ENCODE data around the gene MYO3B.

Gene MYO3B

GRCh38 chr2:170381678-170382077, 203.7 kb downstream of the MYO3B start:
- no peaks in the 10 kb centered on the region for H3K36me3 ChIP-seq (ENCODE audit: control insufficient read depth, low read length)
- H3K27ac ChIP-seq (ENCODE audit: low read depth, low read length): no peak overlapping the region
- H4K20me1 ChIP-seq (ENCODE audit: control insufficient read depth, insufficient read depth, low read depth, low read length): no peaks in the 10 kb centered on the region
- no peaks in the 10 kb centered on the region for H3K9me3 ChIP-seq (ENCODE audit: control insufficient read depth, insufficient read depth, low read length)
- no peak overlapping the region for H3K4me2 ChIP-seq (ENCODE audit: low read length)
- peaks cover 4% of the 10 kb centered on the region; the same call in 1 of the 2 replicates for H3K27me3 ChIP-seq (ENCODE audit: control insufficient read depth, low read length)
- no peak for TF ChIP-seq EZH2phosphoT487 (IDR thresholded peaks at IDR 0.05; ENCODE audit: borderline replicate concordance, low read length)
- TF ChIP-seq CTCF (IDR thresholded peaks at IDR 0.05; ENCODE audit: low read depth, low read length, poor library complexity, severe bottlenecking): no peak
- H3K79me2 ChIP-seq (ENCODE audit: control insufficient read depth, low read length): no peaks in the 10 kb centered on the region
- no peaks in the 10 kb centered on the region for H3K4me1 ChIP-seq (ENCODE audit: control insufficient read depth, low read length)
- H3K9me2 ChIP-seq (replicated peaks; ENCODE audit: control insufficient read depth, low read length): no peaks in the 10 kb centered on the region
- no peaks in the 10 kb centered on the region for H3F3A ChIP-seq (ENCODE audit: control insufficient read depth, insufficient read depth)
- H3K4me3 ChIP-seq (ENCODE audit: low read length): no peak overlapping the region

- no peaks in the 10 kb centered on the region for H3K79me2 ChIP-seq (ENCODE audit: control insufficient read depth, low read length)
- H3F3A ChIP-seq (ENCODE audit: control insufficient read depth, insufficient read depth): no peaks in the 10 kb centered on the region
- TF ChIP-seq EZH2phosphoT487 (IDR thresholded peaks at IDR 0.05; ENCODE audit: borderline replicate concordance, low read length) (no peak), CTCF (IDR thresholded peaks at IDR 0.05; ENCODE audit: low read depth, low read length, poor library complexity, severe bottlenecking) (no peak)
- no peaks in the 10 kb centered on the region for H3K27me3 ChIP-seq (ENCODE audit: control insufficient read depth, low read length)
- H3K9me3 ChIP-seq (ENCODE audit: control insufficient read depth, insufficient read depth, low read length): no peaks in the 10 kb centered on the region
- H3K4me3 ChIP-seq (ENCODE audit: low read length): no peak overlapping the region
- no peaks in the 10 kb centered on the region for H3K4me1 ChIP-seq (ENCODE audit: control insufficient read depth, low read length)
- H3K27ac ChIP-seq (ENCODE audit: low read depth, low read length): no peak overlapping the region
- H3K36me3 ChIP-seq (ENCODE audit: control insufficient read depth, low read length): no peaks in the 10 kb centered on the region
- H4K20me1 ChIP-seq (ENCODE audit: control insufficient read depth, insufficient read depth, low read depth, low read length): no peaks in the 10 kb centered on the region
- no peak overlapping the region for H3K4me2 ChIP-seq (ENCODE audit: low read length)
- H3K9me2 ChIP-seq (replicated peaks; ENCODE audit: control insufficient read depth, low read length): no peaks in the 10 kb centered on the region
Observed at GRCh38 chr2:170386554-170386953, 208.6 kb downstream of the MYO3B start.

- Histone ChIP-seq H3K4me1 (ENCODE audit: control insufficient read depth, low read length) (no peaks in the 10 kb centered on the region), H3K9me2 (replicated peaks; ENCODE audit: control insufficient read depth, low read length) (no peaks in the 10 kb centered on the region), H3K4me3 (ENCODE audit: low read length) (no peak overlapping the region), H3K9me3 (ENCODE audit: control insufficient read depth, insufficient read depth, low read length) (no peaks in the 10 kb centered on the region), H3K27ac (ENCODE audit: low read depth, low read length) (no peak overlapping the region), H3K4me2 (ENCODE audit: low read length) (no peak overlapping the region), H4K20me1 (ENCODE audit: control insufficient read depth, insufficient read depth, low read depth, low read length) (no peaks in the 10 kb centered on the region), H3K36me3 (ENCODE audit: control insufficient read depth, low read length) (no peaks in the 10 kb centered on the region), H3F3A (ENCODE audit: control insufficient read depth, insufficient read depth) (no peaks in the 10 kb centered on the region), H3K79me2 (ENCODE audit: control insufficient read depth, low read length) (no peaks in the 10 kb centered on the region), H3K27me3 (ENCODE audit: control insufficient read depth, low read length) (peaks cover 4% of the 10 kb centered on the region; the same call in 1 of the 2 replicates)
- TF ChIP-seq EZH2phosphoT487 (IDR thresholded peaks at IDR 0.05; ENCODE audit: borderline replicate concordance, low read length) (no peak), CTCF (IDR thresholded peaks at IDR 0.05; ENCODE audit: low read depth, low read length, poor library complexity, severe bottlenecking) (no peak)
Observed at GRCh38 chr2:170391018-170391417, 213.1 kb downstream of the MYO3B start.

Measured in DOHH2 (cell line).